Activated T-cell treated with anti-CD3 and anti-CD28 coated beads for 4 hours (primary cell): Measurements from ENCODE around the gene PINK1.
"Not testable (repeated sequence)": the region's sequence is repeated elsewhere in the genome, so short reads cannot be mapped to it uniquely, and the experiment has no call there.

Experiments used
- DNase-seq: peaks from one replicate; pipeline ENCODE4 v3.0.0-alpha.2; 2020

PINK1 gene

GRCh38 chr1:20633190-20634064 lies at the start of gene PINK1:
Gene PINK1, plus strand, starts transcription at chr1:20633458. Its CDS starts 91 bp downstream, at chr1:20633549.
- peak; percentile 84 for DNase-seq

- no peak for DNase-seq
These were observed 48.4 kb upstream of the PINK1 start for GRCh38 chr1:20584890-20585289.

GRCh38 chr1:20586953-20587660 lies 46.2 kb upstream of the PINK1 start:
- no peak for DNase-seq

GRCh38 chr1:20587661-20588053 lies 45.6 kb upstream of the PINK1 start:
- DNase-seq, result no peak

- no peak for DNase-seq
These were observed 44.5 kb upstream of the PINK1 start, which contains the start of gene CDA for GRCh38 chr1:20588634-20589225. Gene CDA, plus strand, starts transcription at chr1:20589097. Its CDS starts 33 bp downstream, at chr1:20589130.

- DNase-seq, result no peak
These were observed 43.7 kb upstream of the PINK1 start for GRCh38 chr1:20589331-20590278.

- DNase-seq, result no peak
These were observed 42.9 kb upstream of the PINK1 start for GRCh38 chr1:20590306-20590777.

- no peak for DNase-seq
These were observed 39.5 kb upstream of the PINK1 start for GRCh38 chr1:20593756-20594155.

- DNase-seq, result no peak
These were observed 38.5 kb upstream of the PINK1 start for GRCh38 chr1:20594746-20595145.

GRCh38 chr1:20596106-20596505 lies 37.2 kb upstream of the PINK1 start:
- DNase-seq, result no peak

GRCh38 chr1:20597650-20598049 lies 35.6 kb upstream of the PINK1 start:
- no peak for DNase-seq

- no peak for DNase-seq
These were observed 33.1 kb upstream of the PINK1 start for GRCh38 chr1:20600156-20600555.

GRCh38 chr1:20601129-20601825 lies 32.0 kb upstream of the PINK1 start:
- DNase-seq, result no peak

- no peak for DNase-seq
These were observed 30.3 kb upstream of the PINK1 start for GRCh38 chr1:20602851-20603450.

- no peak for DNase-seq
These were observed 29.5 kb upstream of the PINK1 start for GRCh38 chr1:20603504-20604464.

GRCh38 chr1:20604678-20605077 lies 28.6 kb upstream of the PINK1 start:
- DNase-seq, result no peak

GRCh38 chr1:20606801-20607570 lies 26.3 kb upstream of the PINK1 start:
- not testable (repeated sequence) for DNase-seq

GRCh38 chr1:20609541-20609940 lies 23.7 kb upstream of the PINK1 start:
- no peak for DNase-seq

GRCh38 chr1:20610970-20611369 lies 22.3 kb upstream of the PINK1 start:
- DNase-seq, result no peak
